LNCaP clone FGC (cell line): ENCODE results near the gene APOL2.
"Not testable (repeated sequence)": the region's sequence is repeated elsewhere in the genome, so short reads cannot be mapped to it uniquely, and the experiment has no call there.

Source experiments
- DNase-seq: peaks from one replicate; pipeline ENCODE4 v3.0.0-alpha.2; 2011; ENCODE audit warnings: low read depth
- H3K4me3 ChIP-seq: 2 replicates; pipeline ENCODE4 v1.5.1; 2011; ENCODE audit warnings: mild to moderate bottlenecking, low read depth, low read length, control low read depth
- CTCF ChIP-seq: IDR thresholded peaks from 2 replicates; pipeline ENCODE4 v1.5.1; 2012; ENCODE audit warnings: mild to moderate bottlenecking; ENCODE audit not compliant: control insufficient read depth, insufficient read depth; ENCODE audit errors: extremely low read depth

APOL2 gene

GRCh38 chr22:36284171-36284571, 44.8 kb upstream of the APOL2 start:
- no peak for TF ChIP-seq CTCF
- no peak for DNase-seq
- no peak overlapping the region for H3K4me3 ChIP-seq

- DNase-seq = no peak
- no peak overlapping the region for H3K4me3 ChIP-seq
- no peak for TF ChIP-seq CTCF
Observed at GRCh38 chr22:36282328-36282831, 43.1 kb upstream of the APOL2 start.

GRCh38 chr22:36281781-36282327, 42.5 kb upstream of the APOL2 start:
- DNase-seq = no peak
- no peak overlapping the region for H3K4me3 ChIP-seq
- TF ChIP-seq CTCF = no peak

- H3K4me3 ChIP-seq = no peak overlapping the region
- DNase-seq = no peak
- no peak for TF ChIP-seq CTCF
Observed at GRCh38 chr22:36280379-36280778, 41.1 kb upstream of the APOL2 start.

- no peak for TF ChIP-seq CTCF
- H3K4me3 ChIP-seq = no peak overlapping the region
- no peak for DNase-seq
Observed at GRCh38 chr22:36279219-36279666, 39.9 kb upstream of the APOL2 start.

GRCh38 chr22:36277482-36278291, 38.4 kb upstream of the APOL2 start:
- DNase-seq = no peak
- H3K4me3 ChIP-seq = no peak overlapping the region
- TF ChIP-seq CTCF = peak; percentile 79

GRCh38 chr22:36274531-36274930, 35.2 kb upstream of the APOL2 start:
- H3K4me3 ChIP-seq = no peak overlapping the region
- no peak for DNase-seq
- TF ChIP-seq CTCF = no peak

GRCh38 chr22:36271951-36272350, 32.6 kb upstream of the APOL2 start:
- H3K4me3 ChIP-seq = not testable (repeated sequence)

GRCh38 chr22:36271231-36271630, 31.9 kb upstream of the APOL2 start:
- not testable (repeated sequence) for DNase-seq, H3K4me3 ChIP-seq

More at GRCh38 chr22:36271951-36272350, 32.6 kb upstream of the APOL2 start:
- not testable (repeated sequence) for DNase-seq
